Caco-2 (cell line): ENCODE results near the gene PANX3. TPM values are rescaled to one million over a fixed set of nuclear protein-coding genes. Genes with fewer than 3 reads are reported as not detected.

Experiments used
- Bru-seq: library from RNA; stranded (reverse); fragments of 400-500 nt; gene quantifications from one replicate; lab custom pipeline; 2021; lab: Mats Ljungman, UMichigan
- BruChase-seq, 2 experiments: library from RNA; stranded (reverse); fragments of 400-500 nt; gene quantifications; one replicate each; lab custom pipeline; 2021; lab: Mats Ljungman, UMichigan
- BruUV-seq: library from RNA; stranded (reverse); fragments of 400-500 nt; replicated peaks from 2 replicates; lab custom pipeline; 2021; lab: Mats Ljungman, UMichigan
- CTCF ChIA-PET: fragments of 300-600 bp; sonication (Branson Sonifier 250); formaldehyde crosslinking; loops from one replicate; lab custom pipeline; 2022; ENCODE audit warnings: antibody characterized with exemption; lab: Charles Lee
- POLR2A ChIA-PET: fragments of 300-600 bp; sonication (Branson Sonifier 250); formaldehyde crosslinking; loops from one replicate; lab custom pipeline; 2022; ENCODE audit warnings: antibody characterized with exemption; lab: Charles Lee
- DNase-seq, 2 experiments: peaks; one replicate each; pipeline versions ENCODE4 v3.0.0 to v3.0.0-alpha.2; 2020 to 2022
- H3K27me3 ChIP-seq: replicated peaks from 2 replicates; pipeline ENCODE4 v1.6.0; 2011; ENCODE audit warnings: low read length; ENCODE audit not compliant: control insufficient read depth, insufficient read depth
- H3K36me3 ChIP-seq: 2 replicates; pipeline ENCODE4 v1.5.1; 2011; ENCODE audit warnings: low read length; ENCODE audit not compliant: control insufficient read depth, insufficient read depth
- H3K4me1 ChIP-seq: fragments of 250-450 bp; sonication (Bioruptor Pico); 2 replicates; pipeline ENCODE4 v1.5.1; 2020; ENCODE audit warnings: mild to moderate bottlenecking
- H3K4me3 ChIP-seq: 2 replicates; pipeline ENCODE4 v1.5.1; 2011; ENCODE audit warnings: low read depth, mild to moderate bottlenecking, control low read depth, low read length
- H3K9me3 ChIP-seq: fragments of 250-450 bp; sonication (Bioruptor Pico); 2 replicates; pipeline ENCODE4 v1.5.1; 2020; ENCODE audit warnings: mild to moderate bottlenecking, moderate library complexity
- H3K27ac Mint-ChIP-seq: one replicate; pipeline ENCODE4 v1.8.0; 2022; ENCODE audit warnings: mixed read lengths; ENCODE audit not compliant: unreplicated experiment
- H3K27me3 Mint-ChIP-seq: one replicate; pipeline ENCODE4 v1.8.0; 2022; ENCODE audit warnings: mixed read lengths; ENCODE audit not compliant: insufficient read depth, unreplicated experiment
- H3K36me3 Mint-ChIP-seq: one replicate; pipeline ENCODE4 v1.8.0; 2022; ENCODE audit warnings: mild to moderate bottlenecking, mixed read lengths; ENCODE audit not compliant: insufficient read depth, unreplicated experiment
- H3K4me1 Mint-ChIP-seq: one replicate; pipeline ENCODE4 v1.8.0; 2022; ENCODE audit warnings: low read depth, mixed read lengths; ENCODE audit not compliant: unreplicated experiment
- H3K4me3 Mint-ChIP-seq: one replicate; pipeline ENCODE4 v1.8.0; 2022; ENCODE audit warnings: mild to moderate bottlenecking, moderate library complexity, mixed read lengths; ENCODE audit not compliant: unreplicated experiment
- H3K9me3 Mint-ChIP-seq: one replicate; pipeline ENCODE4 v1.8.0; 2022; ENCODE audit warnings: mixed read lengths; ENCODE audit not compliant: unreplicated experiment
- intact Hi-C: fragments of 100-400 bp; cut with micrococcal nuclease; formaldehyde crosslinking; loops from one replicate; pipeline ENCODE4 v1.10.0; 2022; ENCODE audit not compliant: unreplicated experiment
- long read RNA-seq: library from polyadenylated mRNA; stranded (forward); transcript quantifications from one replicate; pipeline ENCODE4 v2.0.0, GENCODE V29; 2022
- total RNA-seq: library from RNA; stranded (reverse); gene quantifications from 2 replicates; pipeline ENCODE4 v1.2.3, GENCODE V29; 2022
- TF ChIP-seq, protein P1 (sequence below), 2 experiments: fragments of 200-600 bp in 1 of 2; IDR thresholded peaks; 1 replicate in 1 of 2; 2 replicates in 1 of 2; pipeline versions ENCODE4 v1.5.1 to v1.8.0; 2011 to 2022; ENCODE audit warnings: antibody characterized with exemption in 1 of 2, control low read depth in 1 of 2, inconsistent platforms in 1 of 2, low read depth in 1 of 2, low read length in 1 of 2, mild to moderate bottlenecking in 1 of 2, moderate library complexity in 1 of 2; ENCODE audit not compliant: insufficient read depth in 1 of 2, severe bottlenecking in 1 of 2, unreplicated experiment in 1 of 2

PANX3 gene, protein sequence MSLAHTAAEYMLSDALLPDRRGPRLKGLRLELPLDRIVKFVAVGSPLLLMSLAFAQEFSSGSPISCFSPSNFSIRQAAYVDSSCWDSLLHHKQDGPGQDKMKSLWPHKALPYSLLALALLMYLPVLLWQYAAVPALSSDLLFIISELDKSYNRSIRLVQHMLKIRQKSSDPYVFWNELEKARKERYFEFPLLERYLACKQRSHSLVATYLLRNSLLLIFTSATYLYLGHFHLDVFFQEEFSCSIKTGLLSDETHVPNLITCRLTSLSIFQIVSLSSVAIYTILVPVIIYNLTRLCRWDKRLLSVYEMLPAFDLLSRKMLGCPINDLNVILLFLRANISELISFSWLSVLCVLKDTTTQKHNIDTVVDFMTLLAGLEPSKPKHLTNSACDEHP
- total RNA-seq (not detected in 2 replicates), Bru-seq, nascent RNA (percentile 8 among the genes with signal in this experiment), BruChase-seq, experiment 1, labeled RNA remaining after a 2-hour chase (not detected), BruChase-seq, experiment 2, labeled RNA remaining after a 6-hour chase (not detected)
- long read RNA-seq = 0 reads

DNA sequence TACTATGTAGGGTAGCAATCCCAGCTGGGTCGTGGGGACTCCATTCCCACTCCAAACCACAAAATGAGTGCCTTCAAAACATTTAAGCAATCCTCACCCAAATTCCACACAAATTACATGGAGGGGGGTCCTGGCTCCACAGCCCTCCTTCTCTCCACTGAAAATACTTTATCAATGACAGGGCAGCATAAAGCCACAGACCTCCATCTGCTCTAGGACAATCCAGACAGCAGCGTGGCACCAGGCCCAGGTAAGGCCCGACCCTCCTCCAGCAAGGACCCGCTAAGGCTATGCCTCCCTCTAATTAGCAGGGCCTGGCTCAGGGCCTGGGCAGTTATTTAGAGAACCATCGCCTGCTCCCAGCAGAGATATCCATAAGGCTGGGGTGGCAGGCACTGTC lies at the start of gene PANX3:
Gene PANX3 (plus strand): TSS at position 365 of the 400 bp plus-strand sequence. CDS start 129 bp downstream, outside the sequence.
- no peak within 1 kb of the TSS for H3K27ac Mint-ChIP-seq
- TF ChIP-seq, protein P1, sequence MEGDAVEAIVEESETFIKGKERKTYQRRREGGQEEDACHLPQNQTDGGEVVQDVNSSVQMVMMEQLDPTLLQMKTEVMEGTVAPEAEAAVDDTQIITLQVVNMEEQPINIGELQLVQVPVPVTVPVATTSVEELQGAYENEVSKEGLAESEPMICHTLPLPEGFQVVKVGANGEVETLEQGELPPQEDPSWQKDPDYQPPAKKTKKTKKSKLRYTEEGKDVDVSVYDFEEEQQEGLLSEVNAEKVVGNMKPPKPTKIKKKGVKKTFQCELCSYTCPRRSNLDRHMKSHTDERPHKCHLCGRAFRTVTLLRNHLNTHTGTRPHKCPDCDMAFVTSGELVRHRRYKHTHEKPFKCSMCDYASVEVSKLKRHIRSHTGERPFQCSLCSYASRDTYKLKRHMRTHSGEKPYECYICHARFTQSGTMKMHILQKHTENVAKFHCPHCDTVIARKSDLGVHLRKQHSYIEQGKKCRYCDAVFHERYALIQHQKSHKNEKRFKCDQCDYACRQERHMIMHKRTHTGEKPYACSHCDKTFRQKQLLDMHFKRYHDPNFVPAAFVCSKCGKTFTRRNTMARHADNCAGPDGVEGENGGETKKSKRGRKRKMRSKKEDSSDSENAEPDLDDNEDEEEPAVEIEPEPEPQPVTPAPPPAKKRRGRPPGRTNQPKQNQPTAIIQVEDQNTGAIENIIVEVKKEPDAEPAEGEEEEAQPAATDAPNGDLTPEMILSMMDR (IDR thresholded peaks at IDR 0.05; ENCODE audit: insufficient read depth in 1 of 2, low read depth in 1 of 2, low read length in 1 of 2, severe bottlenecking in 1 of 2, unreplicated experiment in 1 of 2) = no peak

DNA sequence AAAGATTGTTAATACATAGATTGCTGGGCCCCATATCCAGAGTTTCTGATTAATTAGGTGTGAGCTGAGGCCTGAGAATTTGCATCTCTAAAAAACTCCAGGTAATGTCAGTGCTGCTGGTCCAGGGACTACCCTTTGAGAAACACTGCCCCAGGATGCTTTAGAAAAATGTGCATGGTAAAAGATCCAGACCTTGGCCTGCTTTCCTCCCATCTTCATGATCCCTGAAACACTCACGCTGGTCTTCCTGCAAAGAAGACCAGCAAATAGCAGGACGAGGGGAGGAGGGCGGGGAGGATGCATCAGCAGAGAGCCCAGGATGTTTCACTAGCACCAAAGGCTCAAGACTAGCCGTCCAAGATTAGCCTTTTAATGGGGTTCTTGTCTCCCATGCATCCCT lies 41.5 kb upstream of the PANX3 start, which contains the start of gene OR8A1:
Gene OR8A1 (plus strand): TSS at position 301 of the 400 bp plus-strand sequence. CDS start 123 bp downstream, outside the sequence.
- POLR2A ChIA-PET = no interaction called here

More for the DNA sequence above, at the start of gene PANX3:
- Histone ChIP-seq H3K9me3 (peaks cover 2% of the 10 kb centered on the region; the same call in 1 of the 2 replicates), H3K4me1 (no peaks in the 10 kb centered on the region), H3K27me3 (no peaks in the 10 kb centered on the region), H3K36me3 (no peaks in the 10 kb centered on the region), H3K4me3 (no peak within 1 kb of the TSS)
- DNase-seq = no peak
- no peaks in the 10 kb centered on the region for H3K9me3 Mint-ChIP-seq
- intact Hi-C loops = no loop called here
- ChIA-PET POLR2A (interaction anchor here (0.7 kb wide), 1 partner anchor 12 kb away, joined by 3 read pairs; the partner anchor contains the start of gene TBRG1), CTCF (interaction anchor here (0.6 kb wide), 1 partner anchor 172 kb away, joined by 3 read pairs; no protein-coding TSS in a partner anchor)
- BruUV-seq = no TSS peak
- H3K36me3 Mint-ChIP-seq = no peaks in the 10 kb centered on the region
- H3K4me3 Mint-ChIP-seq = no peak within 1 kb of the TSS
- H3K4me1 Mint-ChIP-seq = no peaks in the 10 kb centered on the region
- H3K27me3 Mint-ChIP-seq = peaks cover 6% of the 10 kb centered on the region

DNA sequence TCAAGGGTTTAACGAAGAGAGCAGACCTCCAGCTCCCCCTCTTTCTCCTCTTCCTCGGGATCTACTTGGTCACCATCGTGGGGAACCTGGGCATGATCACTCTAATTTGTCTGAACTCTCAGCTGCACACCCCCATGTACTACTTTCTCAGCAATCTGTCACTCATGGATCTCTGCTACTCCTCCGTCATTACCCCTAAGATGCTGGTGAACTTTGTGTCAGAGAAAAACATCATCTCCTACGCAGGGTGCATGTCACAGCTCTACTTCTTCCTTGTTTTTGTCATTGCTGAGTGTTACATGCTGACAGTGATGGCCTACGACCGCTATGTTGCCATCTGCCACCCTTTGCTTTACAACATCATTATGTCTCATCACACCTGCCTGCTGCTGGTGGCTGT lies 41.1 kb upstream of the PANX3 start:
- peaks cover 19% of the 10 kb centered on the region for H3K27me3 Mint-ChIP-seq

More for the DNA sequence above, 41.5 kb upstream of the PANX3 start, which contains the start of gene OR8A1:
- Mint-ChIP-seq H3K27ac (no peak within 1 kb of the TSS), H3K4me1 (no peaks in the 10 kb centered on the region), H3K36me3 (no peaks in the 10 kb centered on the region), H3K4me3 (no peak within 1 kb of the TSS), H3K9me3 (no peaks in the 10 kb centered on the region), H3K27me3 (peaks cover 22% of the 10 kb centered on the region)
- Histone ChIP-seq H3K4me3 (no peak within 1 kb of the TSS), H3K36me3 (no peaks in the 10 kb centered on the region), H3K4me1 (no peaks in the 10 kb centered on the region), H3K27me3 (no peaks in the 10 kb centered on the region), H3K9me3 (no peaks in the 10 kb centered on the region)
- TF ChIP-seq, protein P1 (IDR thresholded peaks at IDR 0.05; ENCODE audit: insufficient read depth in 1 of 2, low read depth in 1 of 2, low read length in 1 of 2, severe bottlenecking in 1 of 2, unreplicated experiment in 1 of 2) = no peak
- no TSS peak for BruUV-seq
- CTCF ChIA-PET = no interaction called here
- DNase-seq = no peak
- intact Hi-C loops = no loop called here

More for the DNA sequence above, 41.1 kb upstream of the PANX3 start:
- no TSS peak for BruUV-seq
- intact Hi-C loops = no loop called here
- H3K4me3 Mint-ChIP-seq = no peak overlapping the region
- TF ChIP-seq, protein P1 (IDR thresholded peaks at IDR 0.05; ENCODE audit: insufficient read depth in 1 of 2, low read depth in 1 of 2, low read length in 1 of 2, severe bottlenecking in 1 of 2, unreplicated experiment in 1 of 2) = no peak
- H3K4me1 ChIP-seq = no peaks in the 10 kb centered on the region
- no peak overlapping the region for H3K4me3 ChIP-seq
- no peaks in the 10 kb centered on the region for H3K36me3 Mint-ChIP-seq
- H3K9me3 Mint-ChIP-seq = no peaks in the 10 kb centered on the region
- POLR2A ChIA-PET = no interaction called here
- CTCF ChIA-PET = no interaction called here
- no peaks in the 10 kb centered on the region for H3K36me3 ChIP-seq
- H3K27ac Mint-ChIP-seq = no peak overlapping the region
- DNase-seq = no peak
- no peaks in the 10 kb centered on the region for H3K9me3 ChIP-seq
- H3K4me1 Mint-ChIP-seq = no peaks in the 10 kb centered on the region
- H3K27me3 ChIP-seq = no peaks in the 10 kb centered on the region
